ENCODE data around the gene GRM6. TPM values are rescaled to one million over a fixed set of nuclear protein-coding genes. Genes with fewer than 3 reads are reported as not detected.

The GRM6 gene
- total RNA-seq, 1 donor from 2014 or later: not detected

DNA sequence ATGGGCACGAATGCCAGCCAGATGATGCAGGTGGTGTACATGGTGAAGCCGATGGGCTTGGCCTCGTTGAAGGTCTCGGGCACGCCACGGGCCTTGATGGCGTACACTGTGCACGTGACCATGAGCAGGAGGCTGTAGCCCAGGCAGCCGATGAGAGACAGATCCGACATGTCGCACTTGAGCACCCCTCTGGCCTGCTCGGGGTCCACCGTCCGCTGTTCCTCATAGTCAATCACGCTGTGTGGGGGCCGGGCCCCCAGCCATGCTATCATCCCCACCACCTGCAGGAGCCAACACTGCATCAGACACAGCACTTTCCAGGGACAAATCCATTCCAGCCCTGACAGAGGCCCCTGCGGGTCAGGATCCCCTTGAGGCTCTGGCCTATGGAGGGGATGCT is 12.2 kb downstream of the GRM6 start:
- no peak for DNase-seq
- Histone ChIP-seq H3K27me3 (ENCODE audit: low read depth) (no peaks in the 10 kb centered on the region), H3K27ac (no peak overlapping the region), H3K9me3 (peaks cover 73% of the 10 kb centered on the region), H3K4me1 (no peaks in the 10 kb centered on the region), H3K4me3 (no peak overlapping the region), H3K36me3 (no peaks in the 10 kb centered on the region)
- intact Hi-C loops (cut with DNase I): no loop called here
- TF ChIP-seq, protein P1, sequence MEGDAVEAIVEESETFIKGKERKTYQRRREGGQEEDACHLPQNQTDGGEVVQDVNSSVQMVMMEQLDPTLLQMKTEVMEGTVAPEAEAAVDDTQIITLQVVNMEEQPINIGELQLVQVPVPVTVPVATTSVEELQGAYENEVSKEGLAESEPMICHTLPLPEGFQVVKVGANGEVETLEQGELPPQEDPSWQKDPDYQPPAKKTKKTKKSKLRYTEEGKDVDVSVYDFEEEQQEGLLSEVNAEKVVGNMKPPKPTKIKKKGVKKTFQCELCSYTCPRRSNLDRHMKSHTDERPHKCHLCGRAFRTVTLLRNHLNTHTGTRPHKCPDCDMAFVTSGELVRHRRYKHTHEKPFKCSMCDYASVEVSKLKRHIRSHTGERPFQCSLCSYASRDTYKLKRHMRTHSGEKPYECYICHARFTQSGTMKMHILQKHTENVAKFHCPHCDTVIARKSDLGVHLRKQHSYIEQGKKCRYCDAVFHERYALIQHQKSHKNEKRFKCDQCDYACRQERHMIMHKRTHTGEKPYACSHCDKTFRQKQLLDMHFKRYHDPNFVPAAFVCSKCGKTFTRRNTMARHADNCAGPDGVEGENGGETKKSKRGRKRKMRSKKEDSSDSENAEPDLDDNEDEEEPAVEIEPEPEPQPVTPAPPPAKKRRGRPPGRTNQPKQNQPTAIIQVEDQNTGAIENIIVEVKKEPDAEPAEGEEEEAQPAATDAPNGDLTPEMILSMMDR (IDR thresholded peaks at IDR 0.05): no peak
- no peak for ATAC-seq

DNA sequence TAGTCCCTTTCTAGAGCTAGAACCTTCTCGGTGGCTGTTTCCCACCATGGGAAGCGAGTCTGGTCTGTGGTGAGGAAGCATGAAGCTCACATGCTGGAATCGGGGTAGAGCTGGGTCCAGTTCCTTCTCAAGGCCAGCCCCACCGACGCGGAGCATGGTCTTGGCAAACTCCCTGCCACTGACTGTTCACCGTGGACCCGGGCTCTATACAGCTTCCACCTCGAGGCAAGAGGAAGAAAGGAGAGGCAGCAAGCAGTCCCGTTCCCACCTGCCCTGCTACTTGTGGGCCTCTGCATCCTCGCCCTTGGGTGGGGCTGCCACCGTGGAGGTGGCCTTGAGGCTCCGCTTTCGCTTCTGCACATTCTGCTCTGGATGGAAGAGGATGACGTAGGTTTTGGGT is 13.7 kb downstream of the GRM6 start:
- DNase-seq (no peak), ATAC-seq (no peak)
- Histone ChIP-seq H3K4me3 (no peak overlapping the region), H3K27me3 (ENCODE audit: low read depth) (no peaks in the 10 kb centered on the region), H3K36me3 (no peaks in the 10 kb centered on the region), H3K4me1 (no peaks in the 10 kb centered on the region), H3K27ac (no peak overlapping the region), H3K9me3 (peaks cover 77% of the 10 kb centered on the region)
- TF ChIP-seq, protein P1 (IDR thresholded peaks at IDR 0.05): no peak
- intact Hi-C loops (cut with DNase I): no loop called here

DNA sequence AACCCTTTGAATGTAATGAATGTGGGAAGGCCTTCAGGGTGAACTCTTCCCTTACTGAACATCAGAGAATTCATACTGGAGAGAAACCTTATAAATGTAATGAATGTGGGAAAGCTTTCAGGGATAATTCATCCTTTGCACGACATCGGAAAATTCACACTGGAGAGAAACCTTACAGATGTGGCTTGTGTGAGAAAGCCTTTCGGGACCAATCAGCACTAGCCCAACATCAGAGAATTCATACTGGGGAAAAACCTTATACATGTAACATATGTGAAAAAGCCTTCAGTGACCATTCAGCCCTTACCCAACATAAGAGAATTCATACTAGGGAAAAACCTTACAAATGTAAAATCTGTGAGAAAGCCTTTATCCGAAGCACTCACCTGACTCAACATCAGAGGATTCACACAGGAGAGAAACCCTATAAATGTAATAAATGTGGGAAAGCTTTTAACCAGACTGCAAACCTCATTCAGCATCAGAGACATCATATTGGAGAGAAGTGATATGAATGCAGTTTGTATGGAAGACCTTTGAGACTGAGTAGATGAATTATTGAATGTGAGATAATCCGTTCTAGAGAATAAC is 29.6 kb downstream of the GRM6 start:
- Histone ChIP-seq H3K27me3 (ENCODE audit: low read depth) (no peaks in the 10 kb centered on the region), H3K9me3 (peaks cover 96% of the 10 kb centered on the region), H3K27ac (no peak overlapping the region), H3K4me3 (no peak overlapping the region), H3K36me3 (peaks cover 4% of the 10 kb centered on the region), H3K4me1 (no peaks in the 10 kb centered on the region)
- ATAC-seq (no peak), DNase-seq (no peak)
- intact Hi-C loops (cut with DNase I): no loop called here
- TF ChIP-seq, protein P1 (IDR thresholded peaks at IDR 0.05): no peak

DNA sequence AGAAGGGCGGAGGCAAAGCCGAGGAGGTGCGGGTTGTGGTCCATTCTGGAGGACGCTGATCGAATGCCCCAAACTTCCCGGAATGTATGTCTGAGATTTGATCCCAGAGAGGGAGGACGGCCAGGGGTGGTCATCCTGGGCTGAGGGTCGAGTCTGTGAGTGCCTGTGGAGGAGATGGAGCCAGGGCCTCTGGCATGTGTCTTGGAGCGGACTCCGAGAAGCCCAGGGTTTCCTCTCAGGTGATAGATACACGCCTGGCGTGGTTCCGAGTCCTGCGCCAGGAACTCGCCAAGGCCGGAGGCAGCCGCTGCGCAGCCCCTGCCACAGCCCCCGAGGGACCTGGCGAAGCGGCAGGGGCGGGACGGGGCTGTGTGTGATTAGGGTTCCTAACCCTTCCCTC is 53.8 kb downstream of the GRM6 start:
- peak overlapping the region; percentile 66 for H3K4me3 ChIP-seq
- peak overlapping the region; percentile 66 for H3K27ac ChIP-seq
- DNase-seq (peak; percentile 44), ATAC-seq (peak in 1 of 2 donors; percentile 25)
- H3K27me3 ChIP-seq (ENCODE audit: low read depth): no peaks in the 10 kb centered on the region
- no peaks in the 10 kb centered on the region for H3K4me1 ChIP-seq
- TF ChIP-seq, protein P1 (IDR thresholded peaks at IDR 0.05): no peak
- no peaks in the 10 kb centered on the region for H3K36me3 ChIP-seq
- intact Hi-C loops (cut with DNase I): no loop called here
- peaks cover 53% of the 10 kb centered on the region for H3K9me3 ChIP-seq

DNA sequence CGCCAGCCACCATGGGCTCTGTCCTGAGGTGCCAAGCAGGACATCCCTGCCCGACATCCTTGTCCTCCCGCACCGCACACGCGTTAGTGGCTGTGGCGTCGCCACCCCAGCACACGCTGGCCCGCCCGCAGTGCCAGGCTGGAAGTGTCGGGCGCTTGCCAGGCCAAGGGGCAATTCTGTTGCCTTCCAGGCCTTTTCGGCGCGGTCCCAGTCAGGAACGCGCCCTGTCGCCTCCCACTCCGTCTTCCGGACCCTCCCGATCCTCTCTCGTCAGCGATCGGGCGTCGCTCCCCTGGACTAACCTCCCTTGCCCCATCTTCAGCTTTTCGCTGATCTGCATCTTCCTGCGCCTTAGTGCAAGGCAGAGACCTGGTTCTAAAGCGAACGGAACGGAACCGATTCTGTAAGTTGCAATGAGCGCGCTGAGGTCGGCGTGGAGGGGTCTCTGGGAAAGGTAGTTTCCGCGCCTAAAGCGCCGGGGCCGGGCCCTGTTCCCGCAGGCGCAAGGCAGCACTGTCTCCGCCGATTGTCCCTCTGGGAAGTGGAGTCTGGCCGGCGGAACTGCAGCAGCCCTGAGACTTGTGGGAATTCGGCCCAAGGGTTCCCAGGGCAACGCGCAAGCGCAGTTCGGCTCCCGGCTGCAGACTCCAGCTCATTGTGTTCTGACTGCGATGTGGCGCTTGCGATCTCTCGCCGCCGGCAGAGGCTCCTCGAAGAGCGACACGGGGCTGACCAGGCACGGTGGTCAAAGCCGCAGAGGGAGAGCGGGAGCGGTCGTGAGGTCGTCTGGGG is 54.4 kb downstream of the GRM6 start, which contains the start of gene ZNF454:
Gene ZNF454, plus strand, starts transcription at position 630 of the 792 bp plus-strand sequence. CDS start 1,594 bp downstream, outside the sequence.
- Histone ChIP-seq H3K36me3 (no peaks in the 10 kb centered on the region), H3K27me3 (ENCODE audit: low read depth) (no peaks in the 10 kb centered on the region), H3K27ac (peak within 1 kb of the TSS; percentile 66), H3K4me3 (peak within 1 kb of the TSS; percentile 66), H3K9me3 (peaks cover 54% of the 10 kb centered on the region), H3K4me1 (no peaks in the 10 kb centered on the region)
- intact Hi-C loops (cut with DNase I): no loop called here
- TF ChIP-seq, protein P1 (IDR thresholded peaks at IDR 0.05): no peak
- ATAC-seq: peak; percentile 93 to 97
- peak; percentile 89 for DNase-seq

All from lower lobe of right lung (tissue), 2 donors.